ENCODE measurements around the gene DIRAS1. TPM values are rescaled to one million over a fixed set of nuclear protein-coding genes. Genes with fewer than 3 reads are reported as not detected.

The DIRAS1 gene
- polyA plus RNA-seq, 2 of the 4 experiments (the other 2 are of a cell fraction) = 2.5 to 4.3 TPM

DNA sequence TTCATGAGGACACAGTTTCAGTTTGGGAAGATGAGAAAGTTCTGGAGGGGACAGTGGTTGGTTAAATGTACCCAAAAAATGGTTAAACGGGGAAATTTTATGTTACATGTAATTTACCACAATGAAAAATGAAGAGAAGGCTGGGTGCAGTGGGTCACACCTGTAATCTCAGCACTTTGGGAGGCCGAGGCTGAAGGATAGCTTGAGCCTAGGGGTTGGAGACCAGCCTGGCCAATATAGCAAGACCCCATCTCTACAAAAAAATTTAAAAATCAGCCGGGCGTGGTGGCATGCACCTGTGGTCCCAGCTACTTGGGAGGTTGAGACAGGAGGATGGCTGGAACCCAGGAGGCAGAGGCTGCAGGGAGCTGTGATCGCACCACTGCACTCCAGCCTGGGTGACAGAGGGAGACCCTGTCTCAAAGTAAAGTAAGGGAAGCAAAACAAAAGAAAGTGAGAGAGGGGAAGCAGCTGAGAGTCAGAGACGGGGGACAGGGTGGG is 35.9 kb downstream of the DIRAS1 start:
- H3K4me3 ChIP-seq = no peak overlapping the region
- no peak overlapping the region for H3K27ac ChIP-seq
- no peaks in the 10 kb centered on the region for H3K9me3 ChIP-seq
- 78% methylated on average over 6 of the region's 6 CpGs for WGBS (ENCODE audit: missing lambda C conversion rate)
- no peak for FAIRE-seq
- H3K4me1 ChIP-seq = no peaks in the 10 kb centered on the region
- ATAC-seq = no peak
- no peak for TF ChIP-seq FOSL2 (IDR thresholded peaks at IDR 0.05)
- no peak for TF ChIP-seq FOSL2 (CRISPR knock-in tag; IDR thresholded peaks at IDR 0.05)
- TF ChIP-seq HOXB5 (CRISPR knock-in tag; IDR thresholded peaks at IDR 0.05) = no peak
- TF ChIP-seq NR3C1 (IDR thresholded peaks at IDR 0.05) = no peak
- TF ChIP-seq HDAC2 (IDR thresholded peaks at IDR 0.05) = no peak
- no peak for TF ChIP-seq ZC3H11A (IDR thresholded peaks at IDR 0.05)
- TF ChIP-seq, protein P1, sequence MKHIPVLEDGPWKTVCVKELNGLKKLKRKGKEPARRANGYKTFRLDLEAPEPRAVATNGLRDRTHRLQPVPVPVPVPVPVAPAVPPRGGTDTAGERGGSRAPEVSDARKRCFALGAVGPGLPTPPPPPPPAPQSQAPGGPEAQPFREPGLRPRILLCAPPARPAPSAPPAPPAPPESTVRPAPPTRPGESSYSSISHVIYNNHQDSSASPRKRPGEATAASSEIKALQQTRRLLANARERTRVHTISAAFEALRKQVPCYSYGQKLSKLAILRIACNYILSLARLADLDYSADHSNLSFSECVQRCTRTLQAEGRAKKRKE (CRISPR knock-in tag; IDR thresholded peaks at IDR 0.05; ENCODE audit: low read depth) = no peak
- no peak for TF ChIP-seq CHD4 (IDR thresholded peaks at IDR 0.05; ENCODE audit: borderline replicate concordance)
- no peak for TF ChIP-seq NFE2L2 (conservative IDR thresholded peaks at IDR 0.05; ENCODE audit: low read length)
- TF ChIP-seq TFCP2L1 (CRISPR knock-in tag; IDR thresholded peaks at IDR 0.05) = no peak
- TF ChIP-seq, protein P2, sequence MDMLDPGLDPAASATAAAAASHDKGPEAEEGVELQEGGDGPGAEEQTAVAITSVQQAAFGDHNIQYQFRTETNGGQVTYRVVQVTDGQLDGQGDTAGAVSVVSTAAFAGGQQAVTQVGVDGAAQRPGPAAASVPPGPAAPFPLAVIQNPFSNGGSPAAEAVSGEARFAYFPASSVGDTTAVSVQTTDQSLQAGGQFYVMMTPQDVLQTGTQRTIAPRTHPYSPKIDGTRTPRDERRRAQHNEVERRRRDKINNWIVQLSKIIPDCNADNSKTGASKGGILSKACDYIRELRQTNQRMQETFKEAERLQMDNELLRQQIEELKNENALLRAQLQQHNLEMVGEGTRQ (IDR thresholded peaks at IDR 0.05) = no peak
- no peak for TF ChIP-seq FOXS1 (CRISPR knock-in tag; IDR thresholded peaks at IDR 0.05)
- TF ChIP-seq EHF (CRISPR knock-in tag; IDR thresholded peaks at IDR 0.05) = no peak
- CTCF ChIA-PET = interaction anchor here (1.8 kb wide), 1 partner anchor 37 kb away, joined by 8 read pairs; no protein-coding TSS in a partner anchor
- POLR2A ChIA-PET = no interaction called here
- no peak overlapping the region for H3K4me2 ChIP-seq
- DNase-seq (ENCODE audit: low read depth in 1 of 2, low spot score in 1 of 2) = no peak

DNA sequence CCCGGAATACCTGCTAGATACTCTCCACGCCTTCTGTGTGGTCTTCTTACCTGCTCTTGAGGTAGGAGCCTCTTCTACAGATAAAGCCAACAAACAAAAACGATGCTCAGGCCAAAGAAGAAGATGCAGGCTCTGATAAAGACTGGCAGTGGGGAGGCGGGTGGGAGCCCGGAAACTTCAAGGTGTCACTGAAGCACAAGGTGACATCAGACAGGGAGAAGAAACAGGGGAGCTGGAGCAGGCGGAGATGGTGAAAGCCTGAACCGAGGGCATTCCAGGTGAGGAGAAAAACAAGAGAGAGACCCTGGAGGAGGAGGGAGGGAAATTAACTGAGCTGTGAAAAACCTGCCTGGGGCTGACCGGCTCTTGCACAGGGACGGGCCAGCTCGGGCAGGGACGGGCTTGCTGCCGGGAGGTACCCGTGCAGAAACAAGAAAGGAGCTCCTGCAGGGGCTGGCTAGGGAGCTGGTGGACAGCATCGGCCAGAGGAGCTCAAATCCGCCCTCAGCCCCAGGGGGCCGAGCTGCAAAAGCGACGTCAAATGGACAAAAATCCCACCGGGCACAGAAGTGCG is 37.7 kb downstream of the DIRAS1 start:
- 73% methylated on average over 20 of the region's 20 CpGs for WGBS (ENCODE audit: missing lambda C conversion rate)
- no peak for DNase-seq (ENCODE audit: low read depth in 1 of 2, low spot score in 1 of 2)

More for the DNA sequence above, 37.7 kb downstream of the DIRAS1 start:
- Histone ChIP-seq H3K27ac (no peak overlapping the region), H3K4me2 (no peak overlapping the region), H3K4me1 (no peaks in the 10 kb centered on the region), H3K9me3 (no peaks in the 10 kb centered on the region), H3K4me3 (no peak overlapping the region)
- POLR2A ChIA-PET = no interaction called here
- TF ChIP-seq MAFK (IDR thresholded peaks at IDR 0.05; ENCODE audit: partially characterized antibody) (no peak), SMC3 (IDR thresholded peaks at IDR 0.05) (no peak), HOXB13 (CRISPR knock-in tag; IDR thresholded peaks at IDR 0.05; ENCODE audit: low read depth) (no peak), TFCP2L1 (CRISPR knock-in tag; IDR thresholded peaks at IDR 0.05) (no peak), RCOR1 (IDR thresholded peaks at IDR 0.05; ENCODE audit: low read depth, low read length) (no peak), KDM1A (IDR thresholded peaks at IDR 0.05; ENCODE audit: low read depth) (no peak), ZC3H11A (IDR thresholded peaks at IDR 0.05) (no peak), RFX5 (IDR thresholded peaks at IDR 0.05) (no peak), EP300 (IDR thresholded peaks at IDR 0.05) (no peak)
- TF ChIP-seq, protein P3, sequence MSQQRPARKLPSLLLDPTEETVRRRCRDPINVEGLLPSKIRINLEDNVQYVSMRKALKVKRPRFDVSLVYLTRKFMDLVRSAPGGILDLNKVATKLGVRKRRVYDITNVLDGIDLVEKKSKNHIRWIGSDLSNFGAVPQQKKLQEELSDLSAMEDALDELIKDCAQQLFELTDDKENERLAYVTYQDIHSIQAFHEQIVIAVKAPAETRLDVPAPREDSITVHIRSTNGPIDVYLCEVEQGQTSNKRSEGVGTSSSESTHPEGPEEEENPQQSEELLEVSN (IDR thresholded peaks at IDR 0.05; ENCODE audit: borderline replicate concordance, low read depth) = no peak
- TF ChIP-seq, protein P4, sequence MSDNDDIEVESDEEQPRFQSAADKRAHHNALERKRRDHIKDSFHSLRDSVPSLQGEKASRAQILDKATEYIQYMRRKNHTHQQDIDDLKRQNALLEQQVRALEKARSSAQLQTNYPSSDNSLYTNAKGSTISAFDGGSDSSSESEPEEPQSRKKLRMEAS (IDR thresholded peaks at IDR 0.05) = no peak
- TF ChIP-seq, protein P5, sequence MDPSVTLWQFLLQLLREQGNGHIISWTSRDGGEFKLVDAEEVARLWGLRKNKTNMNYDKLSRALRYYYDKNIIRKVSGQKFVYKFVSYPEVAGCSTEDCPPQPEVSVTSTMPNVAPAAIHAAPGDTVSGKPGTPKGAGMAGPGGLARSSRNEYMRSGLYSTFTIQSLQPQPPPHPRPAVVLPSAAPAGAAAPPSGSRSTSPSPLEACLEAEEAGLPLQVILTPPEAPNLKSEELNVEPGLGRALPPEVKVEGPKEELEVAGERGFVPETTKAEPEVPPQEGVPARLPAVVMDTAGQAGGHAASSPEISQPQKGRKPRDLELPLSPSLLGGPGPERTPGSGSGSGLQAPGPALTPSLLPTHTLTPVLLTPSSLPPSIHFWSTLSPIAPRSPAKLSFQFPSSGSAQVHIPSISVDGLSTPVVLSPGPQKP (IDR thresholded peaks at IDR 0.05; ENCODE audit: low read depth, low read length) = no peak
- TF ChIP-seq, protein P1 (CRISPR knock-in tag; IDR thresholded peaks at IDR 0.05; ENCODE audit: low read depth) = no peak
- TF ChIP-seq, protein P2 (IDR thresholded peaks at IDR 0.05) = no peak
- CTCF ChIA-PET = interaction anchor here (0.7 to 2.4 kb wide), 3 partner anchors 10 to 66 kb away, joined by 3 to 9 read pairs (median 3); no protein-coding TSS in a partner anchor
- ATAC-seq (no peak), FAIRE-seq (no peak)

Data from A549 (cell line).